ENCODE results near the gene ARID1B. TPM values are rescaled to one million over a fixed set of nuclear protein-coding genes. Genes with fewer than 3 reads are reported as not detected.

Gene ARID1B
- total and polyA plus RNA-seq, 9 donors = 44.2 to 72.5 (median 63.5) TPM

DNA sequence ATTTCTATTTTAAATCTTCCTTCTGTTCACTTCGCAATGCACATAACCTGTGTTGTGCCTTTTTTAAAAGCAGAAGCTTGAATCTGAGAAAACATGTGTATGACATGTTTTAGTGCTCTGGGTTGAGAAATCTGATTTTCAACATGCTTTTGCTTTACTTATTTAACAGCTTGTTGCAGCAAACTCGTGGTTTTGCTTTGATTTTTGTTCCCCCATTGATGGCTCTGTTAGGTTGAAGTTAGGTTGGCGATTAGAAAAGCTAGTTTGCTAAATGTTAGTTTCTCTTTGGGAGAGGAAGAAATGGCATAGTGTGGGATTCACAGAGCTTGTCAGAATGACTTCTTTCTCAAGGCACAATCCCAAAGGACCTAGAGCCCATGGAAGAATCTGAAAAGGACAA lies 375.4 kb downstream of the ARID1B start:
- Histone ChIP-seq H3K4me3 (ENCODE audit: low read length) (no peak overlapping the region), H3K27ac (ENCODE audit: low read length) (no peak overlapping the region), H3K9me3 (replicated peaks; ENCODE audit: control insufficient read depth, low read depth, low read length) (no peaks in the 10 kb centered on the region), H3K27me3 (ENCODE audit: control insufficient read depth, insufficient read depth, low read length) (no peaks in the 10 kb centered on the region), H3K36me3 (ENCODE audit: control insufficient read depth, insufficient read depth, low read length) (peaks cover 35% of the 10 kb centered on the region), H3K4me1 (ENCODE audit: control insufficient read depth, insufficient read depth, low read length) (peaks cover 35% of the 10 kb centered on the region)
- no peak for DNase-seq
- WGBS (ENCODE audit: insufficient coverage) = no CpG with 5 or more reads among the region's 3 CpGs

DNA sequence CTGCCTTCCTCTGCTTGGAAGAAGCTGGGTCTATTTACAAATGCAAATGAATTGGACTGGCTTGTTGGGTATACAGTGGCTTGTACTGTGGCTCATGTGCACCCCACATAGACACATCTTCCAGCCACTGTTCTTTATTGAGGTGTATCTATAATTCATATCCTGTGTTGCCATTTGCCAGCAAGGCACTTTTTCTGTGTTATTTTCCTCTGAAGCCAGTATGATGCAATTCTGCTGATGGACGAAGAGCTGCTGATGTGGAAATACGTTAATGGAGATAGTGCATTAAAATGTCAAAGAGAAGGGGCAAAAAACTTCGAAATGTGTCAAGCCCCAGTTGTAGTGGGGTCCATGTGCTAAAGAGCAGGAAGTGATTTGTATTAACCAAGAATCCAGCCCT lies 378.6 kb downstream of the ARID1B start:
- Histone ChIP-seq H3K27me3 (ENCODE audit: control insufficient read depth, insufficient read depth, low read length) (no peaks in the 10 kb centered on the region), H3K4me3 (ENCODE audit: low read length) (no peak overlapping the region), H3K9me3 (replicated peaks; ENCODE audit: control insufficient read depth, low read depth, low read length) (no peaks in the 10 kb centered on the region), H3K27ac (ENCODE audit: low read length) (no peak overlapping the region), H3K36me3 (ENCODE audit: control insufficient read depth, insufficient read depth, low read length) (peaks cover 24% of the 10 kb centered on the region), H3K4me1 (ENCODE audit: control insufficient read depth, insufficient read depth, low read length) (peaks cover 22% of the 10 kb centered on the region)
- 82% methylated on average over 3 of the region's 3 CpGs for WGBS (ENCODE audit: insufficient coverage)
- DNase-seq = no peak

DNA sequence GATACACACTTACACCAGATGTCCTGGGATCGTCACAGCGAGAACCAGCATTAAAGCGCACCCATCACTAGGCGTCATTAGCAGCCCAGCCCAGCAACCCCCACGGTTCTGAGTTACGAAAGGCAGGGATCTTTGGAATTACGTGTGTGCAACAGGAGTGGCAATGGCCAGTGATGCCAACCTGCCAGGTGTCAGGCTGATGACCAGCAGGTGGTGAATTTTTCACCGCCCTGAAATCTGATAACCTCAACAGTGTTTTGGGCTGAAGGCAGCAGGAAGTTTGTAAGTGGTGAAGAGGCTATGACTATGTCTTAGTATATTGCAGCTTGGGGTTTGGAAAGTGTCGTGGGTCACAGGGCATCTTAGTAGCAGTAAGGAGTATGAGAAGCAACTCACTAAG lies 380.1 kb downstream of the ARID1B start:
- DNase-seq = no peak
- H3K9me3 ChIP-seq (replicated peaks; ENCODE audit: control insufficient read depth, low read depth, low read length) = no peaks in the 10 kb centered on the region
- no peak overlapping the region for H3K4me3 ChIP-seq (ENCODE audit: low read length)
- no peak overlapping the region for H3K27ac ChIP-seq (ENCODE audit: low read length)
- no peaks in the 10 kb centered on the region for H3K27me3 ChIP-seq (ENCODE audit: control insufficient read depth, insufficient read depth, low read length)
- H3K4me1 ChIP-seq (ENCODE audit: control insufficient read depth, insufficient read depth, low read length) = peaks cover 18% of the 10 kb centered on the region
- peaks cover 21% of the 10 kb centered on the region for H3K36me3 ChIP-seq (ENCODE audit: control insufficient read depth, insufficient read depth, low read length)
- 90% methylated on average over 7 of the region's 9 CpGs for WGBS (ENCODE audit: insufficient coverage)

DNA sequence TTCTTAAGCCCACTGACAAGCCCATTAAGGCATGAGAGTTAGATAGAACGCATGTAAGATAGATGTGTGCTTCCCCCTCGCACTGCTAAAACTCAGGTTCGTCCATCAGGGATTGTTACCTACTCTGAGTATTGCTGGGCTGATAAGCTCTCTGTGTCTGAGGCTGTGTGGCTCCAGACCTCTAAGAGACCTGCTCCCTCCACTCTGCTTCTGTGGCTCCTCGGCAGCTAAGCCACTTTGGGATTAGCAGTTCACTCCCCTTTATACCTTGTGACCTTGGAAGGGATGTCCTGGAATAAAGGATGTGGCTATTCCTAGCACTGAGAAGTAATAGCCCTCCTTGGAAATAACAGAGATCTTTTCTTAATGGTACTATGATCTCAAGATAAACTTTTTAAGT lies 381.3 kb downstream of the ARID1B start:
- WGBS (ENCODE audit: insufficient coverage) = 60% methylated on average over 1 of the region's 4 CpGs

DNA sequence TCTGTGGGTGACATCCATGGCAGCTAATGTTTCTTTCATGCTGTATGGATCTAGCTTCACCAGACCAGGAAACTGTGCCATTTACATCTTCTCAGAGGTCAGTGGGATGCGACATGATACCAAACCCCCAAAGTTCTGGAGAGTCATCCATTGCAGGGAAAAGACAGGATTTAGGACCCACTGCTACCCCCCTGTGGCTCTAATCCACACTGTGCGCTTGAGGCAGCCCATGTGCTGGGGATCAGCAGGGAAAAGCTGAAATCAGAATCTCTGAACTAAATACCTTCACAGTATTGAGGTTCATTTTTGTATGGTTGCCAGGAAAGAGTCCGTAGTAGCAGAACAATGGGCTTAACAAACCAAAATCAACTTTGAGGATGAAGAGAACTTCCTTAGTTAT lies 381.7 kb downstream of the ARID1B start:
- Histone ChIP-seq H3K4me1 (ENCODE audit: control insufficient read depth, insufficient read depth, low read length) (peaks cover 30% of the 10 kb centered on the region), H3K9me3 (replicated peaks; ENCODE audit: control insufficient read depth, low read depth, low read length) (no peaks in the 10 kb centered on the region), H3K4me3 (ENCODE audit: low read length) (no peak overlapping the region), H3K27ac (ENCODE audit: low read length) (no peak overlapping the region), H3K27me3 (ENCODE audit: control insufficient read depth, insufficient read depth, low read length) (no peaks in the 10 kb centered on the region), H3K36me3 (ENCODE audit: control insufficient read depth, insufficient read depth, low read length) (peaks cover 16% of the 10 kb centered on the region)
- WGBS (ENCODE audit: insufficient coverage) = 88% methylated on average over 1 of the region's 3 CpGs
- DNase-seq = no peak

More for the DNA sequence above, 381.3 kb downstream of the ARID1B start:
- Histone ChIP-seq H3K4me3 (ENCODE audit: low read length) (no peak overlapping the region), H3K27me3 (ENCODE audit: control insufficient read depth, insufficient read depth, low read length) (no peaks in the 10 kb centered on the region), H3K9me3 (replicated peaks; ENCODE audit: control insufficient read depth, low read depth, low read length) (no peaks in the 10 kb centered on the region), H3K27ac (ENCODE audit: low read length) (no peak overlapping the region), H3K36me3 (ENCODE audit: control insufficient read depth, insufficient read depth, low read length) (peaks cover 19% of the 10 kb centered on the region), H3K4me1 (ENCODE audit: control insufficient read depth, insufficient read depth, low read length) (peaks cover 28% of the 10 kb centered on the region)
- DNase-seq = no peak

DNA sequence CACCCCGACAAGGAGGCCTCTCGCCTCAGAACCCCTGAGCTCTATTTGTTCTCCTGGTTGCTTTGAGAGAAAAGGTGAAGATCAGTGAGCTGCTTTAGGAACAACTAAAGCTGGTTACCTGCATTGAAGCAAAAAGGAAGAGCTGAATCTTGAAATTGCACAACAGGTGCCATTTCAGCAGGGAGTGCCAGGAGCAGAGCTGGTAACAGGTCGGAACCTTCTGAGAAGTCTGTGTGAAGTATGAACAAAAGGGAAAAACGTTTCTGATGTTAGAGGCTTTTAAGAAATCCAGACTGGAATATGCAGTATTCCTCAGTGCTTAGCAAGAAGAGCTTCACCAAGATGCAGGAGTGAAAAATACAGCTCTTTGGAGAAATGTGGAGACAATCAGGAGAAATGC lies 382.2 kb downstream of the ARID1B start:
- Histone ChIP-seq H3K4me1 (ENCODE audit: control insufficient read depth, insufficient read depth, low read length) (peaks cover 30% of the 10 kb centered on the region), H3K4me3 (ENCODE audit: low read length) (no peak overlapping the region), H3K9me3 (replicated peaks; ENCODE audit: control insufficient read depth, low read depth, low read length) (no peaks in the 10 kb centered on the region), H3K36me3 (ENCODE audit: control insufficient read depth, insufficient read depth, low read length) (peaks cover 16% of the 10 kb centered on the region), H3K27me3 (ENCODE audit: control insufficient read depth, insufficient read depth, low read length) (no peaks in the 10 kb centered on the region), H3K27ac (ENCODE audit: low read length) (no peak overlapping the region)
- no peak for DNase-seq
- WGBS (ENCODE audit: insufficient coverage) = 83% methylated on average over 3 of the region's 4 CpGs

DNA sequence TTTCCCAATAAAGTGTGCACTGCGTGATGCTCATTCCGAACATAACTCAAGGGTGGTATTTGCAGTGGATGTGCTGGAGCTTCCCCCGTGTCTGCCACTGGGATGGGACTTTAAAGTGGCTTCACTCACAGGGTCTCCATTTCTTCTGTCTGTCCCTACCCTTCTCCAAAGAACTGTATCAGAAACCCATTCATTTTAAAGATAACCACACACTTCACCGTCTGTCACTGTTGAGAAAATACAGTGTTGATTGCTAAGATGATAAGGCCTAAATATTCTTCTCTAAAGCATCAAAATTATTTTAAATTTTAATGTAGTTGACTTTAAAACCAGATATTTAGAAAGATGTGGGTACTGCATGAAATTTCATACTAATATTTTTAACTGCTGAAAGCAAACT lies 384.7 kb downstream of the ARID1B start:
- peaks cover 7% of the 10 kb centered on the region for H3K36me3 ChIP-seq (ENCODE audit: control insufficient read depth, insufficient read depth, low read length)
- no peak overlapping the region for H3K4me3 ChIP-seq (ENCODE audit: low read length)
- peaks cover 28% of the 10 kb centered on the region for H3K4me1 ChIP-seq (ENCODE audit: control insufficient read depth, insufficient read depth, low read length)
- H3K27me3 ChIP-seq (ENCODE audit: control insufficient read depth, insufficient read depth, low read length) = no peaks in the 10 kb centered on the region
- no peaks in the 10 kb centered on the region for H3K9me3 ChIP-seq (replicated peaks; ENCODE audit: control insufficient read depth, low read depth, low read length)
- no peak overlapping the region for H3K27ac ChIP-seq (ENCODE audit: low read length)
- no peak for DNase-seq
- 80% methylated on average over 1 of the region's 4 CpGs for WGBS (ENCODE audit: insufficient coverage)

DNA sequence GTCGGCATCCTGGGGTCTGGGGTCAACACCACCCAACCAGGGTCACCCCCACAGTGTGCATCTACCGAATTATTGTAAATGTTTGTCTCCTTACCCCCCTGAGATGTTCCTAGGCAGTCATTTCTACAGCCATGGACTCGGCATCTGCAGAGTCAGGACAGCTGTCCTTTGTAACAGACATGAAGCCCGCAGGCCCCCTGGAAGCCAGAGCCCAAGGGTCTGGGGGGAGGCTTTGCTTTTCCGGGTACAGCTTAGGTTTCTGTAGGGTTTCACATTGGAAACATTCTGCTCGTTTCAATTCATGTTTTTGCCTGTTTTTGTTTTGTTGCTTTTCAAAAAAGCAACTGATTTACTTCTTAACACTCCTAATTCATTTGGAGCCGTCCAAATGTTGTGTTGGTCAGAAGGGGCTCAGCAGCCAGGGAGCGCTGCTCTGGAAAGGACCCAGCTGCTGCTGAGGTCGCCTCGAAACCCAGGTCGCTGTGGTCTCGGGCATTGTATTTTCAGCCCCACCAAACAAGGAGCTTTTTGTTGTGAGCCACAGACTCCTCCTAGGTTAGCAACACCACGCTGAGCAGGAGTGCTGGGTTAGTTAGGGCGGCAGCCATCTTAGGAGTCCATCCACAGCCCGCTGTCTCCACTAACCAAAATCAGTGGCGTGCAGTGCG lies 385.7 kb downstream of the ARID1B start:
- no peak for DNase-seq
- no peaks in the 10 kb centered on the region for H3K27me3 ChIP-seq (ENCODE audit: control insufficient read depth, insufficient read depth, low read length)
- no peaks in the 10 kb centered on the region for H3K9me3 ChIP-seq (replicated peaks; ENCODE audit: control insufficient read depth, low read depth, low read length)
- peaks cover 9% of the 10 kb centered on the region for H3K36me3 ChIP-seq (ENCODE audit: control insufficient read depth, insufficient read depth, low read length)
- H3K27ac ChIP-seq (ENCODE audit: low read length) = peak overlapping the region; percentile 59
- H3K4me3 ChIP-seq (ENCODE audit: low read length) = no peak overlapping the region
- WGBS (ENCODE audit: insufficient coverage) = 74% methylated on average over 10 of the region's 17 CpGs
- peaks cover 23% of the 10 kb centered on the region for H3K4me1 ChIP-seq (ENCODE audit: control insufficient read depth, insufficient read depth, low read length)

DNA sequence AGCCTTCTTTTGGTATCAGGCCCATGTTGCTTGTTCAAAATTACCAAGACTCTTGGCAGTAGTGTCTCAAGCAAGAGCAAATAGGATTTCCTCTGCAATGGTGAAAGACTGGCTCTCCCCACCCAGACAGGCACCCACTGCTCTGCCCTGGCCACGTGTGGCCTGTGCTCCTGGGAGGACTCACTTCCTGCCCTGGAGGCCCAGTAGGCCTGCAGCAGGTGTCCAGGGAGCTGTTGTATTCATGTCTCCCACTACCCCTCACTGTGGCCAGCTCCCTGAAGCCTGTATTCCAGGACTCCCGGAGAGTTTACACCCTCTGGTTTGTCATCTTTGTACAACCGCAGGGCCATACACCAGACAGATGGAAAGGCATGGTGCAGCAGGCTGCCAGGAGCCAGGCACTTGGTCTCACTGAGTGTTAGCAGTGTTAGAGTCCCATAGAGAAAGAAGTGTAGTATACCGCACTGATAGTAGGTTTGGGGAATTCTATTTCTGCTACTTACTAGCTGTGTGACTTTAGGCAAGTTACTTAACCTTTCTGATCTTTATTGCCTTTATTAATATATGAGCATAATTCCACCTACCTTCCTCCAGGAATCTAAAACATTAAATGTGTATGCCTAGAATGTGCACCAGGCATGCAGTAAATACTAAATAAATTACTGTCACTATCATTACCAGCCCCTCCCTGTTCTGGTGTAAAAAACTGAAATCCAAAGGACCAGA lies 386.4 kb downstream of the ARID1B start:
- WGBS (ENCODE audit: insufficient coverage) = 11% methylated on average over 1 of the region's 4 CpGs
- Histone ChIP-seq H3K4me3 (ENCODE audit: low read length) (no peak overlapping the region), H3K9me3 (replicated peaks; ENCODE audit: control insufficient read depth, low read depth, low read length) (no peaks in the 10 kb centered on the region), H3K27ac (ENCODE audit: low read length) (peak overlapping the region; percentile 59), H3K27me3 (ENCODE audit: control insufficient read depth, insufficient read depth, low read length) (no peaks in the 10 kb centered on the region), H3K36me3 (ENCODE audit: control insufficient read depth, insufficient read depth, low read length) (peaks cover 11% of the 10 kb centered on the region), H3K4me1 (ENCODE audit: control insufficient read depth, insufficient read depth, low read length) (peaks cover 26% of the 10 kb centered on the region)
- DNase-seq = no peak

DNA sequence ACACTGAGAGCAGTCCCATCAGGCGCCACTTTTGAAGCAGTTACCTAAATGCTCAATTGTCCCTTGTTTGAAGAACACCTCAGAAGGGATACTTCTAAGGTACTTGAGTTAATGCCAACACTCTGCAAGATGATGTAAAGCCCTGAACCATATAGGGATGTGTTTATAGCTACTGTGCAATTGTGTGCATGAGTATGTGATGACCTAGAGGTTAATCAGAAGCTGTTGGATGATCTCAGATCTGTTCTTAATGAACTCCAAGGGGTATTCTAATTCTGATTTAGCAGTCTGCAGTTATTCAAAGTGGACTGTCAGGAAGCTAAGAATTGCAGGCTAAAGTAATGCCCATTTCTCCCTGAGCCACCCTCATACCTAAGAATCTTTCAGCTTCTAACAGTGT lies 387.8 kb downstream of the ARID1B start:
- WGBS (ENCODE audit: insufficient coverage) = 100% methylated on average over 1 of the region's 1 CpG
- no peaks in the 10 kb centered on the region for H3K9me3 ChIP-seq (replicated peaks; ENCODE audit: control insufficient read depth, low read depth, low read length)
- no peak for DNase-seq
- H3K27ac ChIP-seq (ENCODE audit: low read length) = no peak overlapping the region
- H3K4me3 ChIP-seq (ENCODE audit: low read length) = no peak overlapping the region
- H3K36me3 ChIP-seq (ENCODE audit: control insufficient read depth, insufficient read depth, low read length) = peaks cover 15% of the 10 kb centered on the region
- H3K4me1 ChIP-seq (ENCODE audit: control insufficient read depth, insufficient read depth, low read length) = peaks cover 31% of the 10 kb centered on the region
- no peaks in the 10 kb centered on the region for H3K27me3 ChIP-seq (ENCODE audit: control insufficient read depth, insufficient read depth, low read length)
